Stimulated activated memory B cell treated with anti-CD40 and anti-IgM and Interleukin-4, amounts not matched to agents 10 μg/mL and 1 μg/mL and 100 μg/mL, for 72 hours (primary cell): ENCODE data around the gene MAN1C1.

Experiments
- ATAC-seq: fragments of 150-1000 bp; cut with Tn5 transposase; 2 replicates; pipeline ENCODE4 v1.10.0; 2021
- H3K27ac Mint-ChIP-seq: one replicate; pipeline ENCODE4 v1.8.0; 2022; ENCODE audit warnings: mild to moderate bottlenecking, mixed read lengths
- H3K27me3 Mint-ChIP-seq: one replicate; pipeline ENCODE4 v1.8.0; 2022; ENCODE audit warnings: mixed read lengths
- H3K36me3 Mint-ChIP-seq: one replicate; pipeline ENCODE4 v1.8.0; 2022; ENCODE audit warnings: mixed read lengths
- H3K4me1 Mint-ChIP-seq: one replicate; pipeline ENCODE4 v1.8.0; 2022; ENCODE audit warnings: mixed read lengths
- H3K4me3 Mint-ChIP-seq: one replicate; pipeline ENCODE4 v1.8.0; 2022; ENCODE audit warnings: mild to moderate bottlenecking, moderate library complexity, mixed read lengths
- H3K9me3 Mint-ChIP-seq: one replicate; pipeline ENCODE4 v1.8.0; 2022; ENCODE audit warnings: mixed read lengths

Gene MAN1C1

GRCh38 chr1:25617625-25618432 is 1.2 kb downstream of the MAN1C1 start:
- no peak overlapping the region for H3K27ac Mint-ChIP-seq
- peaks cover 50% of the 10 kb centered on the region for H3K4me1 Mint-ChIP-seq
- peaks cover 39% of the 10 kb centered on the region for H3K27me3 Mint-ChIP-seq

GRCh38 chr1:25618433-25618808 is 1.8 kb downstream of the MAN1C1 start:
- no peak for ATAC-seq
- Mint-ChIP-seq H3K9me3 (no peaks in the 10 kb centered on the region), H3K27me3 (peaks cover 39% of the 10 kb centered on the region)

More at GRCh38 chr1:25617625-25618432, 1.2 kb downstream of the MAN1C1 start:
- Mint-ChIP-seq H3K4me3 (peak overlapping the region; percentile 86), H3K36me3 (no peaks in the 10 kb centered on the region), H3K9me3 (no peaks in the 10 kb centered on the region)
- ATAC-seq: no peak

GRCh38 chr1:25619101-25619890 is 2.7 kb downstream of the MAN1C1 start:
- Mint-ChIP-seq H3K4me1 (peaks cover 45% of the 10 kb centered on the region), H3K36me3 (no peaks in the 10 kb centered on the region), H3K27ac (no peak overlapping the region), H3K27me3 (peaks cover 39% of the 10 kb centered on the region), H3K4me3 (no peak overlapping the region), H3K9me3 (no peaks in the 10 kb centered on the region)
- no peak for ATAC-seq

More at GRCh38 chr1:25618433-25618808, 1.8 kb downstream of the MAN1C1 start:
- Mint-ChIP-seq H3K4me3 (peak overlapping the region; percentile 86), H3K36me3 (no peaks in the 10 kb centered on the region), H3K4me1 (peaks cover 50% of the 10 kb centered on the region), H3K27ac (no peak overlapping the region)

- Mint-ChIP-seq H3K9me3 (no peaks in the 10 kb centered on the region), H3K4me3 (no peak overlapping the region), H3K36me3 (no peaks in the 10 kb centered on the region), H3K4me1 (peaks cover 36% of the 10 kb centered on the region), H3K27ac (no peak overlapping the region), H3K27me3 (peaks cover 44% of the 10 kb centered on the region)
- no peak for ATAC-seq
Measured at GRCh38 chr1:25620211-25620610, 3.6 kb downstream of the MAN1C1 start.

- Mint-ChIP-seq H3K27ac (no peak overlapping the region), H3K27me3 (peaks cover 50% of the 10 kb centered on the region), H3K9me3 (no peaks in the 10 kb centered on the region), H3K4me1 (peaks cover 29% of the 10 kb centered on the region), H3K4me3 (no peak overlapping the region), H3K36me3 (no peaks in the 10 kb centered on the region)
- ATAC-seq: no peak
Measured at GRCh38 chr1:25620701-25621350, 4.2 kb downstream of the MAN1C1 start.

GRCh38 chr1:25621876-25622275 is 5.3 kb downstream of the MAN1C1 start:
- Mint-ChIP-seq H3K4me1 (peaks cover 27% of the 10 kb centered on the region), H3K4me3 (no peak overlapping the region), H3K27me3 (peaks cover 61% of the 10 kb centered on the region), H3K9me3 (no peaks in the 10 kb centered on the region), H3K36me3 (no peaks in the 10 kb centered on the region), H3K27ac (no peak overlapping the region)
- no peak for ATAC-seq

- no peak overlapping the region for H3K4me3 Mint-ChIP-seq
- peaks cover 67% of the 10 kb centered on the region for H3K27me3 Mint-ChIP-seq
- no peak for ATAC-seq
- no peaks in the 10 kb centered on the region for H3K9me3 Mint-ChIP-seq
- H3K4me1 Mint-ChIP-seq: peaks cover 27% of the 10 kb centered on the region
- H3K36me3 Mint-ChIP-seq: no peaks in the 10 kb centered on the region
- no peak overlapping the region for H3K27ac Mint-ChIP-seq
Measured at GRCh38 chr1:25622531-25622930, 5.9 kb downstream of the MAN1C1 start.

- Mint-ChIP-seq H3K4me3 (no peak overlapping the region), H3K9me3 (no peaks in the 10 kb centered on the region), H3K27ac (no peak overlapping the region), H3K27me3 (peaks cover 67% of the 10 kb centered on the region), H3K4me1 (peaks cover 27% of the 10 kb centered on the region), H3K36me3 (no peaks in the 10 kb centered on the region)
- no peak for ATAC-seq
Measured at GRCh38 chr1:25623007-25623406, 6.4 kb downstream of the MAN1C1 start.

- peaks cover 21% of the 10 kb centered on the region for H3K4me1 Mint-ChIP-seq
- H3K27me3 Mint-ChIP-seq: peaks cover 65% of the 10 kb centered on the region
- H3K9me3 Mint-ChIP-seq: no peaks in the 10 kb centered on the region
- no peak for ATAC-seq
- no peak overlapping the region for H3K27ac Mint-ChIP-seq
- H3K36me3 Mint-ChIP-seq: no peaks in the 10 kb centered on the region
- H3K4me3 Mint-ChIP-seq: no peak overlapping the region
Measured at GRCh38 chr1:25623731-25624130, 7.1 kb downstream of the MAN1C1 start.

- Mint-ChIP-seq H3K9me3 (no peaks in the 10 kb centered on the region), H3K27ac (no peak overlapping the region), H3K4me1 (peaks cover 21% of the 10 kb centered on the region), H3K4me3 (no peak overlapping the region), H3K27me3 (peaks cover 65% of the 10 kb centered on the region), H3K36me3 (no peaks in the 10 kb centered on the region)
- ATAC-seq: no peak
Measured at GRCh38 chr1:25624156-25624555, 7.6 kb downstream of the MAN1C1 start.

- H3K9me3 Mint-ChIP-seq: no peaks in the 10 kb centered on the region
- no peak overlapping the region for H3K27ac Mint-ChIP-seq
- peaks cover 21% of the 10 kb centered on the region for H3K4me1 Mint-ChIP-seq
- no peak for ATAC-seq
- H3K36me3 Mint-ChIP-seq: no peaks in the 10 kb centered on the region
- peaks cover 65% of the 10 kb centered on the region for H3K27me3 Mint-ChIP-seq
- H3K4me3 Mint-ChIP-seq: no peak overlapping the region
Measured at GRCh38 chr1:25624604-25625003, 8.0 kb downstream of the MAN1C1 start.

GRCh38 chr1:25626018-25626417 is 9.4 kb downstream of the MAN1C1 start:
- Mint-ChIP-seq H3K36me3 (no peaks in the 10 kb centered on the region), H3K9me3 (no peaks in the 10 kb centered on the region), H3K4me3 (no peak overlapping the region), H3K27me3 (peaks cover 65% of the 10 kb centered on the region), H3K27ac (no peak overlapping the region), H3K4me1 (peaks cover 14% of the 10 kb centered on the region)
- ATAC-seq: no peak

GRCh38 chr1:25628741-25629421 is 12.3 kb downstream of the MAN1C1 start:
- Mint-ChIP-seq H3K27ac (no peak overlapping the region), H3K4me3 (no peak overlapping the region), H3K36me3 (no peaks in the 10 kb centered on the region), H3K9me3 (peaks cover 2% of the 10 kb centered on the region), H3K27me3 (peaks cover 86% of the 10 kb centered on the region), H3K4me1 (peaks cover 23% of the 10 kb centered on the region)
- no peak for ATAC-seq

- Mint-ChIP-seq H3K36me3 (no peaks in the 10 kb centered on the region), H3K4me3 (no peak overlapping the region), H3K27ac (no peak overlapping the region), H3K4me1 (peaks cover 23% of the 10 kb centered on the region), H3K27me3 (peaks cover 94% of the 10 kb centered on the region), H3K9me3 (peaks cover 3% of the 10 kb centered on the region)
- no peak for ATAC-seq
Measured at GRCh38 chr1:25629836-25630235, 13.2 kb downstream of the MAN1C1 start.
